CD4-positive, alpha-beta T cell treated with Interleukin-4 for 4 hours (primary cell): ENCODE data around the gene PRR18.

Experiments used
- DNase-seq: peaks from one replicate; pipeline ENCODE4 v3.0.0-alpha.2; 2020

Gene PRR18

DNA sequence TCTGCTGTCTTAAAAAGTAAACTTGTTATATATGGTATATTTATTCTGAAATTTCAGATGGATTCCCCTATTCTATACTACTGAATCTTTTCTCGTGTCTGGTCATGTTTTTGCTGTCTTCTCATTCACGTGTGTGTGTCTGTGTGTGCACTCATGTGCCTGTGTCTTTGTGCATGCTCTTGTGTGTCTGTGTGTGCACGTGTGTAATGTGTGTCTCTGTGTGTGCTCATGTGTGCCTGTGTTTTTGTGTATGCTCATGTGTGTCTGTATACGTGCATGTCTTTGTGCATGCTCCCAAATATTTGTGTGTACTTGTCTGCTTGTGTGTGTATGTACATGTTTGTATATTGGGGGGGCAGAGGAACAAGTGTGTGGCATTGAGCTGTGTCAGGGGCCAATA lies 34.0 kb downstream of the PRR18 start:
- no peak for DNase-seq

DNA sequence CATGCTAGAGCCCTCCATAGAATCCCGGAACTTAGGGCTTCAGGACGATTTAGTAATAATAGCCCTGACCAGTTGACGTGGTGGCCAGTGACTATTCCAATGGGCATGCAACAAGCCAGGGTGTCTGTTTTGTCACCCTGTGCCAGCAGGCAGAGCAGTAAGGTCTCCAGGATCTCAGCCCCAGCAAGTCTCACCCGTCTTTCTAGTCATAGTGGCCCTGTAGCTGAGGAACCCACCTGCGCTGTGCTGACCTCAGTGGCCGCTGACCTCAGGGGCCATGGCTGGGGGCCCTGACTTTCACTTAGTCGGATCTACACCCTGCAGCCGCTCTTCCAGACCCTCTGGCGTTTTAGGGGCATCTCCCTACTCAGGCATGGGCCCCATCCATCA lies 36.8 kb downstream of the PRR18 start:
- DNase-seq = no peak

DNA sequence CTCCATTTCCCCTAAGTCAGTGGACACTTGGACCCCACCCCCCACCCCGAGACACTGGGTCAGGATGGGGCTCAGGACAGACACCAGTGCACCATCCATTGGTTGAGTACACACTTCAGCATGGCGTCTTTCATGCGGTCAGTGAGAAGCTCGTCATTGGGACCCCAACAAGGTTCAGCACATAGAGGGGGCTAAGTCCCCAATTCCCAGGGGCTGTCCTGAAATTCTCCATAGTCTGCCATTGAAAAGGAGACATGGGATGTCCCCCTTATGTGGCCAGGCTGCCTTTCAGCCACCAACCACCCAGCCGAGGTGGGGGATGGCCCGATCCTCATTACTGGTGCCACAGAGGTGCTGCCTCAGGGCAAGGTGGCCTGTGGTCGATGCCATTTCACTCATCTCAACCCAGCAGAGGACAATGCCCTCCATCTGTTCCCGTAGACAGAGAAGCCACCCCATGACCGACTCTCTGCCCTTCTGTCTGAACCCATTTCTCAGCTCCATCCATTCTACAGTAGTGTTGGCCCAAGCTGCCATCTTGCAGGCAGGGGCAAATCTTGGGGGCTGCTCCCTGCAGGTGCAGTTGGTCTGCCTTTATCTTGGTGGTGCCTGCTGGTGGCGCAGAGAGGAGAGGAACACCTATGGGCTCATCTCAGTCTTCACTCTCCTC lies 37.4 kb downstream of the PRR18 start:
- DNase-seq = no peak

DNA sequence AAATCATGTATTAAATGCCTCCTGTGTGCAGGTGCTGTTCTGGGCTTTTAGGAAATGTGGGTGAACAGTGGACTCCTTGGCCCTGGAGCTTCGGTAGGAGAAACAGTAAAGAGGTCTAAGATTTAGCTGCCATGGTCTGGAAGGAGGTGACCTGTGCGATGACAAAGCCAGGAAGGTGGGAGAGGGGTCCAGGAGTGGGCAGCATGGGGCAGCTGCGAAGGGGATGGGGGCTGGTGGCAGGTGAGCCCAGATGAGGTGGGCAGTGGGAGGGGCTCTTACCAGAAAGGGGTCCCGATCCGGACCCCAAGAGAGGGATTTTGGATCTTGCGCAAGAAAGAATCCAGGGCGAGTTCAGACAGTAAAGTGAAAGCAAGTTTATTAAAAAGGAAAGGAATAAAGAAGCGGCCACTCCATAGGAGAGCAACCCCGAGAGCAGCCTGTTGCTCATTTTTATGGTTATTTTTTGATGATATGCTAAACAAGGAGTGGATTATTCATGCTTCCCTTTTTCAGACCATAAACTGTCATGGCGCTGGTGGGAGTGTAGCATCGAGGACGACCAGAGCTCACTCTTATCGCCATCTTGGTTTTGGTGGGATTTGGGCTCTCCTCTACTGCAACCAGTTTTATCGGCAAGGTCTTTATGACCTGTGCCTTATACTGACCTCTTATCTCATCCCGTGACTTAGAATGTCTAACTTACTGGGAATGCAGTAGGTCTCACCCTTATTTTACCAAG lies 38.7 kb downstream of the PRR18 start:
- DNase-seq = no peak

DNA sequence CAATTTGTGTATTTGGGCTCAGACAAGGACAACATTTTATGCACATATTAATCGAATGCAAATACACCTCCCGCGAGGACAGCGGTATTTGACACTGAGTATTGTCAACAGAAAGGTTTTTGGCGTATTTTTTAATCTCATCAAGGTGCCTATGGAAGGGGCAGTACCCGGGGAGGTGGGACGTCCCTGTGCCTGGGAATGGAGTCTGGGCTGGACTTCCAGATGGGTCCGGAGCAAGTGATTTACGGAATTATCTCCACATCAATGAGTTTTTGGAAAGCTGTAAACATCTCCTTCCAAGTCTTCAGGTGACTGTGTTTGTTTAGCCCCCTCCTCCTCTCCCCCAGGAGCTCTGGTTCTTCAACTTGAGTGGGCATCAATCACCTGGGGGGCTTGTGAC lies 39.8 kb downstream of the PRR18 start:
- DNase-seq = no peak

DNA sequence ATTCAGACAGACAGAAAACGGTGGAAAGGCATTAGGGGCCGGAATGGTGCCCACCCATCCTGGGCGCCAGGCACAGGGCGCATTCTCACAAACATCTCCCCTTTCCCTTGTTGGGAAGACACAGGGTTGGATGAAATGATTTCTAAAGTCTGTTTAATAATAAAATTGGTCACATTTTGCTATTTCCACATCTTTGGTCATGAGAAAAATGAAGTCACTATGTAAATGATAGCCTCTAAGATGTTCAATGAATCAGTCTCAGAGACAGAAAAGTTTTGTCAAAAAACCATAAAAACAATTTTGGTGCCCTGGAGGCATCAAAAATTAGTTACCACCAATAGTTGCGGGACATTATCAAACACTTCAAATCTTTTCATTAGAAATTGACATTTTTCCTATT lies 40.7 kb downstream of the PRR18 start:
- DNase-seq = no peak

DNA sequence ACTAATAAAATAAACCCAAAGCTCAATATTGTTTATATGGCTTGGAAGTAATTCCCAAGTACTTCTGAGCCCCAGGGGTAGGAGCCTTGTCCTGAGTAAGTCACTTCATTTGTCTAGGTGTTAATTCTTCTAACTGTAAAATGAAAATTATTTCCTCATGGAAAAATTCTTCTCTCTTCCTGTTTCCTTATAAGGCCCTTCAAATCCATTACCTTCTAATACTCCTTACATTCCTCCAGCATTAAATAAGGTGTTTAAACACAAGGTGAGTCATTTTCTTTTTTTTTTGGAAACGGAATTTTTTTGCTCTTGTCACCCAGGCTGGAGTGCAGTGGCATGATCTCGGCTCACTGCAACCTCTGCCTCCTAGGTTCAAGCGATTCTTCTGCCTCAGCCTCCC lies 41.9 kb downstream of the PRR18 start:
- DNase-seq = no peak

DNA sequence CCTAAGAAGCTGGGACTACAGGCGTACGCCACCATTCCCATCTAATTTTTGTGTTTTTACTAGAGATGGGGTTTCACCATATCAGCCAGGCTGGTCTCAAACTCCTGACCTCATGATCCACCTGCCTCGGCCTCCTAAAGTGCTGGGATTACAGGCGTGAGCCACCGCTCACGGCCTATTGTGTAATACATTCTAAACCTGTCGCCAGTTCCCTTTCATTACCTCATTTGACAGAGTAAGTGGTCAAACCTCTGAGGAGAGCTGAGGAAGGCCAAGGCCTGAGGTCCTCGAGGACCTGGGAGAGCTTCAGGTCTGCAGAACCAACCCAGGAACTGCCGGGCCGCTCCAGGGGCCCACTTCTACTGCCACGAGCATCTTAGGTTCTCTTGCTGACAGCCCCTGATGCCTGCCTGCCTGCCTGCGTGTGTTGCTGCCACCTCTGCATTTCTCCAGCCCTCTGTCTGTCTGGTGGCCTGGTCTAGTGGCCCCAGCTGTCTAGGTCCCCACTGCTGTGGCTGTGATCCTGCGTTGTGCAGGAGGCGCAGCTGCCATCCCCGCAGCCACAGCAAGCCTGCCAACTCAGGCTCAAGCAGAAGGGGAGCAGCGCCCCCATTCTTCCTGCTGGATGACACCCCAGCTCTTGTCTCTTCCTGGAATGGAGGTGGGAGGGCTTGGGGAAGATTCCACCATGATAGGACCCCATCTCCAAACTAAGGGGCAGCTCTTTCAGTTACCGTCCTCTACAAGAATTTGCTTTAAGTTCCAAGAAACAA lies 45.3 kb downstream of the PRR18 start:
- DNase-seq = no peak

DNA sequence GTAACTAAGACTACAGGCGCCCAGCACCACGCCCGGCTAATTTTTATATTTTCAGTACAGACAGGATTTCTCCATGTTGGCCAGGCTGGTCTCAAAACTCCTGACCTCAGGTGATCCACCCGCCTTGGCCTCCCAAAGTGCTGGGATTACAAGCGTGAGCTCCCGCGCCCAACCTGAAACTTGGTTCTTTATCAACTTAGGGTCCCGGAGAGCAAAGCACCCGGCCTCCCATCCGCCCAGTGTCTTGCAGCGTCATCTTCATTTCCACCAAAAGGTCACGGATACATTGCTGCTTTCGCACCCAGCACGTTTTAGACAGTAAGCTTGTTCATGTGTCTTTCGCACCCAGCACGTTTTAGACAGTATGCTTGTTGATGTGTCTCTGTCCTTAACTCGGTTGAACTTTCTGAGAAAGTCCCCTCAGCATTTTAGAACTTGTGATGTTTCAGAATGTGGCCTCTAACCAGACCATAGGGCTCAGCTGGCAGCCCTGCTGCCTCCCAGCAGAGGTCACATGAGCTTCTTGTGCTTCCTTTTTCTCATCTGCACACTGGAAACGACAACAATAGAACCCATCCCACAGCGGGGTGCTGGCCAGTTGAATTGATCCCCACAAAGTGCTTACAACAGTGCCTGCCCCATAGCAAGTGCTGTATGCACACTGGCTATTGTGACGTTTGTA lies 48.8 kb downstream of the PRR18 start:
- DNase-seq = no peak

DNA sequence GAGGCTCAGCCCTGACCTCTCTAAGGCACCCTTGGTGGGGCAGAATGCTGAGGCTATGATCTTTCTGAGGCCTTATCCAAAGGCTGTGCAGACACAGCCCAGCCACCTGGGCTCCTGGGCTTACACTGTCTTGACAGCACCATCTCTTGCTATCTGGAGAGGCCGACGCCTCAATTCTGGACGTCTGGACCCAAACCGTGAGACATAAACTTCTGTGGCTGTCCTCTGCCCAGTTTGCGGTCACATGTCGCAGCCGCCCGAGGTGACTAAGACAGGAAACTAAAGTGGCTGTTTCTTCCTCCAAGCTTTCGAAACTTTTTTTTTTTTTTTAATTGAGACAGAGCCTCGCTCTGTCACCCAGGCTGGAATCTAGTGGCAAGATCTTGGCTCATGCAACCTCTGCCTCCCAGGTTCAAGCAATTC lies 49.3 kb downstream of the PRR18 start:
- DNase-seq = peak; percentile 27

DNA sequence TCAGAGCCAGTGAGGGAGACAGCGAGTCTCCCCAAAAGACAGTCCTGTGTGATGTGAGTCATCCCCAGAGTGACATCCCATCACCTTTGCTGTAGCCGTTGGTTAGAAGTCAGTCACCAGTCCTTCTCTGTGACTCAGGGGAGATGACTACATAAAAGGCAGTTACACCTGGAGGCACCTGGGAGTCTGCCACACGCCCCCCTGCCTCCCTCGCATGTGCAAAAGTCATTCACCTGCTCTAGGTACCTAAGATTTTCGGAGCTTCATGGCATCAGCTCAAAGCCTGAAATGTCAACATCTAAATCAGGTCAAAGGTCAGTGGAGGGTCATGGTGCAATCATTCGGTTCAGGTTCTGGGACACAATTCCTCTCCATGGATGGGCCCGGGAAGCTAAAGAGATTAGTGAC lies 50.3 kb downstream of the PRR18 start:
- peak; percentile 21 for DNase-seq
